H9 (cell line): ENCODE data around the gene SIRPB1. TPM values are rescaled to one million over a fixed set of nuclear protein-coding genes. Genes with fewer than 3 reads are reported as not detected.

ENCODE experiments used
- DNase-seq: peaks from one replicate; pipeline ENCODE4 v3.0.0-alpha.2; 2017
- H2AFZ ChIP-seq: one replicate; pipeline ENCODE4 v1.6.1; 2013; ENCODE audit warnings: mild to moderate bottlenecking, low read length, control low read depth, moderate library complexity
- H2AK5ac ChIP-seq: 2 replicates; pipeline ENCODE4 v1.6.1; 2013; ENCODE audit warnings: low read length, control low read depth, mixed read lengths; ENCODE audit not compliant: insufficient read length
- H2BK120ac ChIP-seq: one replicate; pipeline ENCODE4 v1.6.1; 2013; ENCODE audit warnings: low read depth, mild to moderate bottlenecking, low read length, control low read depth, inconsistent platforms; ENCODE audit not compliant: poor library complexity, severe bottlenecking
- H2BK12ac ChIP-seq: 2 replicates; pipeline ENCODE4 v1.6.1; 2013; ENCODE audit warnings: low read length, control low read depth, mixed read lengths, low read depth; ENCODE audit not compliant: insufficient read length
- H2BK15ac ChIP-seq: 2 replicates; pipeline ENCODE4 v1.6.1; 2013; ENCODE audit warnings: low read depth, low read length, control low read depth
- H2BK20ac ChIP-seq: one replicate; pipeline ENCODE4 v1.6.1; 2013; ENCODE audit warnings: low read depth, mild to moderate bottlenecking, low read length, control low read depth, inconsistent platforms; ENCODE audit not compliant: poor library complexity, severe bottlenecking
- H2BK5ac ChIP-seq: 2 replicates; pipeline ENCODE4 v1.6.1; 2013; ENCODE audit warnings: low read length, control low read depth, mixed read lengths; ENCODE audit not compliant: insufficient read length
- H3K14ac ChIP-seq: 2 replicates; pipeline ENCODE4 v1.6.1; 2013; ENCODE audit warnings: low read length, control low read depth; ENCODE audit not compliant: insufficient read depth
- H3K18ac ChIP-seq: 2 replicates; pipeline ENCODE4 v1.6.1; 2013; ENCODE audit warnings: low read depth, mild to moderate bottlenecking, mixed read lengths, low read length, control low read depth; ENCODE audit not compliant: insufficient read length
- H3K23ac ChIP-seq: 2 replicates; pipeline ENCODE4 v1.6.1; 2013; ENCODE audit warnings: low read length, control low read depth, mixed read lengths, low read depth; ENCODE audit not compliant: insufficient read length
- H3K23me2 ChIP-seq: 2 replicates; pipeline ENCODE4 v1.6.1; 2013; ENCODE audit warnings: low read depth, mild to moderate bottlenecking, mixed read lengths, low read length, control low read depth; ENCODE audit not compliant: insufficient read length, poor library complexity, severe bottlenecking
- H3K27ac ChIP-seq: 2 replicates; pipeline ENCODE4 v1.5.1; 2013; ENCODE audit warnings: low read length, control low read depth, mixed read lengths, low read depth; ENCODE audit not compliant: insufficient read length
- H3K27me3 ChIP-seq: 2 replicates; pipeline ENCODE4 v1.6.1; 2013; ENCODE audit warnings: low read length, control low read depth, inconsistent platforms; ENCODE audit not compliant: insufficient read depth
- H3K4ac ChIP-seq: 2 replicates; pipeline ENCODE4 v1.6.1; 2013; ENCODE audit warnings: low read depth, mild to moderate bottlenecking, control low read depth, inconsistent platforms, low read length, moderate library complexity
- H3K4me1 ChIP-seq: 2 replicates; pipeline ENCODE4 v1.6.1; 2013; ENCODE audit warnings: low read length, control low read depth, inconsistent platforms; ENCODE audit not compliant: insufficient read depth
- H3K4me2 ChIP-seq: 2 replicates; pipeline ENCODE4 v1.6.1; 2013; ENCODE audit warnings: low read length, control low read depth, mixed read lengths; ENCODE audit not compliant: insufficient read length, insufficient read depth
- H3K56ac ChIP-seq: 2 replicates; pipeline ENCODE4 v1.6.1; 2013; ENCODE audit warnings: low read depth, mild to moderate bottlenecking, mixed read lengths, low read length, control low read depth; ENCODE audit not compliant: insufficient read length
- H3K79me1 ChIP-seq: 2 replicates; pipeline ENCODE4 v1.6.1; 2013; ENCODE audit warnings: low read depth, mild to moderate bottlenecking, moderate library complexity, low read length, control low read depth, inconsistent platforms; ENCODE audit not compliant: insufficient read depth, poor library complexity, severe bottlenecking
- H3K79me2 ChIP-seq: 2 replicates; pipeline ENCODE4 v1.6.1; 2013; ENCODE audit warnings: low read length, control low read depth, inconsistent platforms; ENCODE audit not compliant: insufficient read depth
- H3K9ac ChIP-seq: 2 replicates; pipeline ENCODE4 v1.6.1; 2013; ENCODE audit warnings: low read length, control low read depth, mixed read lengths; ENCODE audit not compliant: insufficient read length; ENCODE audit errors: extremely low read depth
- H3K9me3 ChIP-seq: one replicate; pipeline ENCODE4 v1.6.1; 2013; ENCODE audit warnings: low read depth, low read length, inconsistent platforms; ENCODE audit not compliant: control insufficient read depth
- H3T11ph ChIP-seq: one replicate; pipeline ENCODE4 v1.6.1; 2013; ENCODE audit warnings: mild to moderate bottlenecking, low read length, control low read depth, inconsistent platforms
- H4K20me1 ChIP-seq: one replicate; pipeline ENCODE4 v1.6.1; 2013; ENCODE audit not compliant: control insufficient read depth, insufficient read length, insufficient read depth
- H4K5ac ChIP-seq: 2 replicates; pipeline ENCODE4 v1.6.1; 2013; ENCODE audit warnings: low read depth, mild to moderate bottlenecking, mixed read lengths, low read length, control low read depth; ENCODE audit not compliant: insufficient read length
- H4K8ac ChIP-seq: replicated peaks from 2 replicates; pipeline ENCODE4 v1.6.1; 2013; ENCODE audit warnings: low read length, control low read depth, mixed read lengths, low read depth; ENCODE audit not compliant: insufficient read length
- H4K91ac ChIP-seq: 2 replicates; pipeline ENCODE4 v1.6.1; 2013; ENCODE audit warnings: low read depth, mild to moderate bottlenecking, moderate library complexity, mixed read lengths, low read length, control low read depth; ENCODE audit not compliant: insufficient read length
- H3K27ac Mint-ChIP-seq, 3 experiments: 2 replicates in 2 of 3; 3 replicates in 1 of 3; pipeline ENCODE4 v1.8.0; 2020 to 2021; ENCODE audit warnings: mixed read lengths in 3 of 3, mild to moderate bottlenecking in 1 of 3, moderate library complexity in 1 of 3
- H3K27me3 Mint-ChIP-seq: 2 replicates; pipeline ENCODE4 v1.8.0; 2021; ENCODE audit warnings: low read depth, mild to moderate bottlenecking, moderate library complexity, mixed read lengths
- H3K36me3 Mint-ChIP-seq, 3 experiments: 2 replicates in 2 of 3; 3 replicates in 1 of 3; pipeline ENCODE4 v1.8.0; 2020 to 2021; ENCODE audit warnings: low read depth in 3 of 3, mixed read lengths in 3 of 3; ENCODE audit not compliant: insufficient read depth in 1 of 3
- H3K4me1 Mint-ChIP-seq, 2 experiments: 2 replicates each; pipeline ENCODE4 v1.8.0; 2020; ENCODE audit warnings: mixed read lengths in 2 of 2
- H3K4me3 Mint-ChIP-seq, 2 experiments: 2 replicates in 1 of 2; 3 replicates in 1 of 2; pipeline ENCODE4 v1.8.0; 2020 to 2021; ENCODE audit warnings: mild to moderate bottlenecking in 2 of 2, mixed read lengths in 2 of 2, moderate library complexity in 1 of 2
- H3K9me3 Mint-ChIP-seq, 2 experiments: 2 replicates in 1 of 2; 3 replicates in 1 of 2; pipeline ENCODE4 v1.8.0; 2020; ENCODE audit warnings: mild to moderate bottlenecking in 2 of 2, mixed read lengths in 2 of 2, moderate library complexity in 1 of 2
- WGBS: extraction: QIAGEN DNeasy Blood & Tissue Kit; methylation state at CpG from one replicate; pipeline ENCODE4 v1.1.7; 2013; ENCODE audit warnings: missing lambda C conversion rate, low lambda C conversion rate, mixed read lengths; ENCODE audit not compliant: insufficient read length; ENCODE audit errors: extremely low coverage; 5-methylcytosine and 5-hydroxymethylcytosine counted together
- total RNA-seq: library from RNA; stranded (reverse); gene quantifications from 2 replicates; pipeline ENCODE4 v1.2.1, GENCODE V29; 2021
- TF ChIP-seq, protein P1 (sequence below): fragments of 200-600 bp; sonication (generic); conservative IDR thresholded peaks from 3 replicates; pipeline ENCODE4 v1.8.0; 2021; ENCODE audit warnings: antibody characterized with exemption, mild to moderate bottlenecking

SIRPB1 gene
- total RNA-seq, 1 experiment from 2014 or later, result 1.0 TPM

DNA sequence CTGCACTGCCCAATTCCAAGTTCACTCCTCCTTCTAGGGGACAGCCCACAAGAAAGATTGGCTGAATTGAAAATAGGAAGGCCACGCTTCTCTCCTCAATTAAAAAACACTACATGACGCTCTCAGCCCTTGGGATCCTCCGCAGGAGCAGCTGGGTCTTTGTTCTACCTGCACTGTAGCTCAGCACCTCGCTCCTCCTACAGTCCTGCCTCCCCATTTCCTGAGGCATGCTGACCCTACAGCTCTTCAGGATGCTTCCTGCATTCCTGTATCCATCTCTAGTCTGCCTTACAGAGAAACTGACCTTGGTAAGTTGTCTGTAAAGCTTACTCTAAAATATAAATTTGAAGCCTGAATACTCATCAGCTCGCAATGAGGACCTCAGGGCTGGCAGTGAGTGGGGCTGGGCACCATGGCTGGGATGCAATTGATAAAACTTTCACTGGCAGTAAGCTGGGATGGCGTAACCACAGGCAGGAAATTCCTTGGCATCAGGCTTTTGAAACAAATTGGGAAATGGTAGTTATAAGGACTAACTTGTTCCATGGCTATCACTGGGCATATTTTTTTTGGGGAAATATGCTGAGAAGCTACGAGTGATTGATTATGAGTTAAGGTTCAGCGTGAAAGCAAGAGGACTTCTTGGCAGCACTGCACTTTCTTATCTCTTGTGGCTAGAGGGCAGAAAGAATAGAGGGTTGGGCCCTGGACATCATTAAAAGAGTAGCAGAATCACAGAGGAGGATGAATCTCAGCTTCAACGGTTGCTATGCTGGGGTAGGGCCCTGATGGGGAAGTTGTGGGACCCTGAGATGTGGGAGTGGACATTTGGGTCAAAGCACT, 11.7 kb upstream of the SIRPB1 start:
- Histone ChIP-seq H4K8ac (no peak overlapping the region), H4K91ac (no peak overlapping the region), H3K23ac (no peak overlapping the region), H2BK5ac (no peak overlapping the region), H3K79me1 (no peaks in the 10 kb centered on the region), H3K4me2 (no peak overlapping the region), H3K27me3 (no peaks in the 10 kb centered on the region), H3K14ac (no peak overlapping the region), H2AK5ac (no peak overlapping the region), H3K56ac (no peak overlapping the region), H3K4me1 (peaks cover 3% of the 10 kb centered on the region; the same call in 1 of the 2 replicates), H3K9ac (no peak overlapping the region), H4K20me1 (no peaks in the 10 kb centered on the region), H3T11ph (no peak overlapping the region), H3K18ac (no peak overlapping the region), H2AFZ (peak overlapping the region; percentile 5), H3K9me3 (no peaks in the 10 kb centered on the region), H2BK12ac (no peak overlapping the region), H2BK120ac (no peak overlapping the region), H3K23me2 (no peaks in the 10 kb centered on the region), H3K4ac (no peak overlapping the region), H2BK15ac (no peak overlapping the region), H2BK20ac (no peak overlapping the region), H4K5ac (no peak overlapping the region), H3K27ac (no peak overlapping the region), H3K79me2 (no peaks in the 10 kb centered on the region)
- no CpG with 5 or more reads among the region's 9 CpGs for WGBS
- Mint-ChIP-seq H3K4me3 (no peak overlapping the region), H3K4me1 (peaks cover 11 to 26% of the 10 kb centered on the region in 2 experiments), H3K36me3 (peaks cover 0 to 2% (median 0%) of the 10 kb centered on the region in 3 experiments; a peak in 1 of 7 replicates), H3K9me3 (peaks cover 0 to 4% of the 10 kb centered on the region in 2 experiments; a peak in 2 of 5 replicates), H3K27ac (peak overlapping the region in 1 of 3 experiments; percentile 42; a peak in 1 of 7 replicates), H3K27me3 (peaks cover 15% of the 10 kb centered on the region)
- TF ChIP-seq, protein P1, sequence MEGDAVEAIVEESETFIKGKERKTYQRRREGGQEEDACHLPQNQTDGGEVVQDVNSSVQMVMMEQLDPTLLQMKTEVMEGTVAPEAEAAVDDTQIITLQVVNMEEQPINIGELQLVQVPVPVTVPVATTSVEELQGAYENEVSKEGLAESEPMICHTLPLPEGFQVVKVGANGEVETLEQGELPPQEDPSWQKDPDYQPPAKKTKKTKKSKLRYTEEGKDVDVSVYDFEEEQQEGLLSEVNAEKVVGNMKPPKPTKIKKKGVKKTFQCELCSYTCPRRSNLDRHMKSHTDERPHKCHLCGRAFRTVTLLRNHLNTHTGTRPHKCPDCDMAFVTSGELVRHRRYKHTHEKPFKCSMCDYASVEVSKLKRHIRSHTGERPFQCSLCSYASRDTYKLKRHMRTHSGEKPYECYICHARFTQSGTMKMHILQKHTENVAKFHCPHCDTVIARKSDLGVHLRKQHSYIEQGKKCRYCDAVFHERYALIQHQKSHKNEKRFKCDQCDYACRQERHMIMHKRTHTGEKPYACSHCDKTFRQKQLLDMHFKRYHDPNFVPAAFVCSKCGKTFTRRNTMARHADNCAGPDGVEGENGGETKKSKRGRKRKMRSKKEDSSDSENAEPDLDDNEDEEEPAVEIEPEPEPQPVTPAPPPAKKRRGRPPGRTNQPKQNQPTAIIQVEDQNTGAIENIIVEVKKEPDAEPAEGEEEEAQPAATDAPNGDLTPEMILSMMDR, result no peak
- DNase-seq, result peak; percentile 48
